Esophagus squamous epithelium (tissue), 5 donors: Measurements from ENCODE around the gene DCP1B. TPM values are rescaled to one million over a fixed set of nuclear protein-coding genes. Genes with fewer than 3 reads are reported as not detected.
A peak's percentile ranks its signal among the peaks of the same experiment; 100 is the strongest.

Source experiments
- DNase-seq: peaks from one replicate; lab custom pipeline; 2025; lab: John Stamatoyannopoulos, UW
- H3K27ac ChIP-seq, 4 donors: fragments of 200-600 bp; sonication (generic); one replicate each; pipeline ENCODE4 v1.5.1; 2016 to 2019; ENCODE audit warnings: mild to moderate bottlenecking in 1 of 4
- H3K27me3 ChIP-seq, 4 donors: fragments of 200-600 bp; sonication (generic); 1 replicate in 3 of 4; 2 replicates in 1 of 4; pipeline versions ENCODE4 v1.5.1 to v1.6.0; 2017 to 2021; ENCODE audit warnings: antibody characterized with exemption in 1 of 4
- H3K36me3 ChIP-seq, 3 donors: fragments of 200-600 bp; sonication (generic); one replicate each; pipeline ENCODE4 v1.5.1; 2016 to 2019
- H3K4me1 ChIP-seq, 3 donors: fragments of 200-600 bp; sonication (generic); one replicate each; pipeline ENCODE4 v1.5.1; 2017 to 2019
- H3K4me3 ChIP-seq, 4 donors: fragments of 200-600 bp; sonication (generic); 1 replicate in 3 of 4; 2 replicates in 1 of 4; pipeline ENCODE4 v1.5.1; 2016 to 2019; ENCODE audit warnings: mild to moderate bottlenecking in 2 of 4, moderate library complexity in 1 of 4
- H3K9me3 ChIP-seq, 3 donors: fragments of 200-600 bp; sonication (generic); one replicate each; pipeline ENCODE4 v1.5.1; 2016 to 2019
- CTCF ChIP-seq, 6 experiments: fragments of 450-650 bp in 4 of 6; fragments of 200-600 bp in 2 of 6; sonication (generic) in 2 of 6; IDR thresholded peaks; one replicate each; pipeline ENCODE4 v1.5.1; 2016 to 2019; ENCODE audit warnings: antibody characterized with exemption in 6 of 6, mild to moderate bottlenecking in 4 of 6, moderate library complexity in 4 of 6
- POLR2A ChIP-seq, 4 donors: fragments of 450-650 bp; IDR thresholded peaks; one replicate each; pipeline ENCODE4 v1.6.1; 2017; ENCODE audit warnings: antibody characterized with exemption in 4 of 4, mild to moderate bottlenecking in 4 of 4, moderate library complexity in 3 of 4
- WGBS, 2 donors: methylation state at CpG; one replicate each; pipeline ENCODE4 v1.1.5; 2018; 5-methylcytosine and 5-hydroxymethylcytosine counted together
- intact Hi-C: fragments of 100-400 bp; cut with DNase I; formaldehyde crosslinking; loops from one replicate; pipeline ENCODE4 v1.15.0; 2022
- total RNA-seq, 4 donors: library from RNA; depleted of rRNA; stranded (reverse); fragments of >200 nt; gene quantifications; one replicate each; pipeline ENCODE4 v1.1.0, GENCODE V29; 2016
- donor health status: DM: yes; HTN: yes; CAD: no.

DCP1B gene
- total RNA-seq, 4 donors from 2014 or later: 4.0 to 15.5 (median 10.8) TPM

GRCh38 chr12:2019126-2019525 is 14.9 kb upstream of the DCP1B start:
- 82% methylated on average over 2 of the region's 2 CpGs; no CpG with 5 or more reads in 1 of the 2 donors for WGBS, 2 donors
- TF ChIP-seq POLR2A (IDR thresholded peaks at IDR 0.05): no peak
- TF ChIP-seq CTCF (IDR thresholded peaks at IDR 0.05): no peak
- intact Hi-C loops: no loop called here

GRCh38 chr12:2018391-2018790 is 14.1 kb upstream of the DCP1B start:
- peaks cover 0 to 8% (median 0%) of the 10 kb centered on the region in 4 donors for H3K27me3 ChIP-seq
- H3K36me3 ChIP-seq: no peaks in the 10 kb centered on the region
- DNase-seq: no peak
- peak overlapping the region in 1 of 4 donors; percentile 17 for H3K27ac ChIP-seq
- no peak overlapping the region for H3K4me3 ChIP-seq
- no peaks in the 10 kb centered on the region for H3K9me3 ChIP-seq
- H3K4me1 ChIP-seq: peaks cover 0 to 21% (median 0%) of the 10 kb centered on the region in 3 donors
- 89 to 92% methylated on average over 5 to 7 of the region's 7 CpGs for WGBS, 2 donors
- TF ChIP-seq CTCF (IDR thresholded peaks at IDR 0.05): no peak
- TF ChIP-seq POLR2A (IDR thresholded peaks at IDR 0.05): no peak
- intact Hi-C loops: no loop called here

More at GRCh38 chr12:2019126-2019525, 14.9 kb upstream of the DCP1B start:
- Histone ChIP-seq H3K27ac (no peak overlapping the region), H3K4me3 (no peak overlapping the region), H3K4me1 (peaks cover 0 to 13% (median 0%) of the 10 kb centered on the region in 3 donors), H3K36me3 (no peaks in the 10 kb centered on the region), H3K9me3 (no peaks in the 10 kb centered on the region), H3K27me3 (peaks cover 0 to 8% (median 0%) of the 10 kb centered on the region in 4 donors)
- no peak for DNase-seq

- Histone ChIP-seq H3K27me3 (peaks cover 0 to 8% (median 0%) of the 10 kb centered on the region in 4 donors), H3K9me3 (no peaks in the 10 kb centered on the region), H3K27ac (peak overlapping the region in 2 of 4 donors; percentile 17 to 40), H3K4me1 (peaks cover 0 to 22% (median 0%) of the 10 kb centered on the region in 3 donors), H3K4me3 (no peak overlapping the region), H3K36me3 (no peaks in the 10 kb centered on the region)
- no peak for TF ChIP-seq CTCF (IDR thresholded peaks at IDR 0.05)
- 48 to 54% methylated on average over 12 of the region's 12 CpGs for WGBS, 2 donors
- no peak for DNase-seq
- intact Hi-C loops: no loop called here
These were observed 13.5 kb upstream of the DCP1B start for GRCh38 chr12:2017546-2018337.

- intact Hi-C loops: no loop called here
- no peak overlapping the region for H3K4me3 ChIP-seq
- no peaks in the 10 kb centered on the region for H3K36me3 ChIP-seq
- H3K27me3 ChIP-seq: peaks cover 0 to 1% (median 0%) of the 10 kb centered on the region in 4 donors
- TF ChIP-seq CTCF (IDR thresholded peaks at IDR 0.05): no peak
- no peak for TF ChIP-seq POLR2A (IDR thresholded peaks at IDR 0.05)
- H3K27ac ChIP-seq: peak overlapping the region in 1 of 4 donors; percentile 17
- no peaks in the 10 kb centered on the region for H3K9me3 ChIP-seq
- DNase-seq: no peak
- peaks cover 0 to 22% (median 0%) of the 10 kb centered on the region in 3 donors for H3K4me1 ChIP-seq
- 69 to 80% methylated on average over 9 of the region's 9 CpGs for WGBS, 2 donors
These were observed 12.7 kb upstream of the DCP1B start for GRCh38 chr12:2016862-2017545.

GRCh38 chr12:2014231-2014630 is 10.0 kb upstream of the DCP1B start:
- no peak for TF ChIP-seq CTCF (IDR thresholded peaks at IDR 0.05)
- no peak for TF ChIP-seq POLR2A (IDR thresholded peaks at IDR 0.05)
- Histone ChIP-seq H3K4me1 (peaks cover 0 to 26% (median 0%) of the 10 kb centered on the region in 3 donors), H3K9me3 (no peaks in the 10 kb centered on the region), H3K4me3 (no peak overlapping the region), H3K27me3 (no peaks in the 10 kb centered on the region), H3K36me3 (no peaks in the 10 kb centered on the region), H3K27ac (peak overlapping the region; percentile 14 to 64 (median 62))
- intact Hi-C loops: no loop called here
- WGBS, 2 donors: 77 to 80% methylated on average over 4 of the region's 4 CpGs
- DNase-seq: no peak
